NB4 (cell line): Measurements from ENCODE around the gene FAM20C.

Source experiments
- MYC ChIP-seq: IDR thresholded peaks from 2 replicates; pipeline ENCODE4 v1.6.1; 2011; ENCODE audit warnings: low read depth, low read length
- POLR2A ChIP-seq: IDR thresholded peaks from 2 replicates; pipeline ENCODE4 v1.6.1; 2011; ENCODE audit warnings: mild to moderate bottlenecking; ENCODE audit not compliant: insufficient read length; ENCODE audit errors: extremely low read depth
- TF ChIP-seq, protein P1 (sequence below): IDR thresholded peaks from one replicate; pipeline ENCODE4 v1.5.1; 2012; ENCODE audit warnings: low read depth, low read length
- TF ChIP-seq, protein P2 (sequence below): IDR thresholded peaks from 2 replicates; pipeline ENCODE4 v1.6.1; 2011; ENCODE audit warnings: low read depth, low read length

DNA sequence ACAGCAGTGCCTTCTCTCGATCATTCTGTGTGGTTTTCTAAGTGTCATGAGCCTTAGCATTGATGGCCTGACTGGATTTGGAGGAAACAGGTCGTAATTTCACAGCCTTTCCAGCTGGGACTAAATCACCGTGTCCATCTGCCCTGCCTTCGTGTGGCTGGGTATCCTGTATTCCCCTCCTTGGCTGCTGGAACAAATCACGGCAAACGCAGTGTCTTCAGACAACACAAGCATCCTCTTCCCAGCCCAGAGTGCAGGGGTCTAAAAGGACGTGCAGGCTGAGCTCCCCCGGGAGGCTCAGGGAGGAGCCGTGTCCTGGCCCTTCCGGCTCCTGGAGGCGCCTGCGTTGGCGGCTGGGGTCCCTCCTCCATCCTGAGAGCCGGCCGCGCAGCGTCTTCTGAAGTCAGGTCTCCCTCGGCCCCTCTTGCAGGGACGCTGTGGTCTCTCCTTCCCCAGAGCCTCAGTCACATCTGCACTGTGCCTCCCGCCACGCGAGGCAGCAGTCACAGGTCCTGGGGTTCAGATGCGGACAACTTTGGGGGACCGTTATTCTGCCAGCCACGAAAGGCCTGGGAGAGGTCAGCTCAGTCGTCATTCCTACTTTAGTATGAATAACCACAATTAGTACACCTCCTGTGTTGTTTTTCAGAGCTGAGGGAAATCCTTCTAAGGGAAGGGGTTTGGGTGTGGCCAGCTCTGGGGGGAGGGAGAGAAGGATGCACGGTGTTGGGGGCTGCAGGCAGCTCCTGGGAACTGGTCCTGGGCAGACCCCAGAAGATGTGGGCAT lies 41.1 kb downstream of the FAM20C start:
- TF ChIP-seq POLR2A: no peak
- TF ChIP-seq, protein P1, sequence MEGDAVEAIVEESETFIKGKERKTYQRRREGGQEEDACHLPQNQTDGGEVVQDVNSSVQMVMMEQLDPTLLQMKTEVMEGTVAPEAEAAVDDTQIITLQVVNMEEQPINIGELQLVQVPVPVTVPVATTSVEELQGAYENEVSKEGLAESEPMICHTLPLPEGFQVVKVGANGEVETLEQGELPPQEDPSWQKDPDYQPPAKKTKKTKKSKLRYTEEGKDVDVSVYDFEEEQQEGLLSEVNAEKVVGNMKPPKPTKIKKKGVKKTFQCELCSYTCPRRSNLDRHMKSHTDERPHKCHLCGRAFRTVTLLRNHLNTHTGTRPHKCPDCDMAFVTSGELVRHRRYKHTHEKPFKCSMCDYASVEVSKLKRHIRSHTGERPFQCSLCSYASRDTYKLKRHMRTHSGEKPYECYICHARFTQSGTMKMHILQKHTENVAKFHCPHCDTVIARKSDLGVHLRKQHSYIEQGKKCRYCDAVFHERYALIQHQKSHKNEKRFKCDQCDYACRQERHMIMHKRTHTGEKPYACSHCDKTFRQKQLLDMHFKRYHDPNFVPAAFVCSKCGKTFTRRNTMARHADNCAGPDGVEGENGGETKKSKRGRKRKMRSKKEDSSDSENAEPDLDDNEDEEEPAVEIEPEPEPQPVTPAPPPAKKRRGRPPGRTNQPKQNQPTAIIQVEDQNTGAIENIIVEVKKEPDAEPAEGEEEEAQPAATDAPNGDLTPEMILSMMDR: no peak
- no peak for TF ChIP-seq MYC
- TF ChIP-seq, protein P2, sequence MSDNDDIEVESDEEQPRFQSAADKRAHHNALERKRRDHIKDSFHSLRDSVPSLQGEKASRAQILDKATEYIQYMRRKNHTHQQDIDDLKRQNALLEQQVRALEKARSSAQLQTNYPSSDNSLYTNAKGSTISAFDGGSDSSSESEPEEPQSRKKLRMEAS: no peak
